SK-N-SH (cell line): ENCODE data around the gene TACC2. TPM values are rescaled to one million over a fixed set of nuclear protein-coding genes. Genes with fewer than 3 reads are reported as not detected.

ENCODE experiments used
- CTCF ChIA-PET: fragments of 300-600, 350-600 bp; formaldehyde crosslinking; extraction: SDS; loops from one replicate; lab custom pipeline; 2021; lab: Yijun Ruan, JAX
- POLR2A ChIA-PET: fragments of 350-600 bp; sonication (Branson Sonifier 250); formaldehyde crosslinking; extraction: SDS; loops from one replicate; lab custom pipeline; 2020; ENCODE audit warnings: antibody characterized with exemption, inconsistent platforms; lab: Yijun Ruan, JAX
- DNase-seq: peaks from one replicate; pipeline ENCODE4 v3.0.0; 2012
- H2AFZ ChIP-seq: fragments of 200-600 bp; sonication (generic); 2 replicates; pipeline ENCODE4 v1.8.1; 2016; ENCODE audit warnings: antibody characterized with exemption, mild to moderate bottlenecking, low read depth
- H3F3A ChIP-seq: fragments of 200-600 bp; sonication (generic); replicated peaks from 2 replicates; pipeline ENCODE3; 2016; ENCODE audit warnings: antibody characterized with exemption, mild to moderate bottlenecking; ENCODE audit not compliant: insufficient read depth
- H3K27ac ChIP-seq, 2 experiments: fragments of 200-500 bp in 1 of 2; fragments of 200-600 bp in 1 of 2; sonication (Bioruptor generic) in 1 of 2; sonication (generic), shearing (Covaris generic) in 1 of 2; 2 replicates each; pipeline versions ENCODE4 v1.5.1 to v1.6.1; 2014 to 2016; ENCODE audit warnings: low read depth in 2 of 2, inconsistent platforms in 1 of 2, low read length in 1 of 2, mild to moderate bottlenecking in 1 of 2, mixed read lengths in 1 of 2
- H3K27me3 ChIP-seq: fragments of 200-600 bp; sonication (generic), shearing (Covaris generic); 2 replicates; pipeline ENCODE4 v1.6.1; 2016; ENCODE audit warnings: mixed run types; ENCODE audit not compliant: insufficient read depth
- H3K36me3 ChIP-seq, 2 experiments: fragments of 200-500 bp in 1 of 2; fragments of 200-600 bp in 1 of 2; sonication (Bioruptor generic) in 1 of 2; sonication (generic) in 1 of 2; replicated peaks in 1 of 2; 2 replicates each; pipeline versions ENCODE3 to v1.5.1; 2014 to 2016; ENCODE audit warnings: low read length in 1 of 2, mild to moderate bottlenecking in 1 of 2; ENCODE audit not compliant: insufficient read depth in 2 of 2, control insufficient read depth in 1 of 2
- H3K4me1 ChIP-seq, 2 experiments: fragments of 200-500 bp in 1 of 2; fragments of 200-600 bp in 1 of 2; sonication (Bioruptor generic) in 1 of 2; sonication (generic), shearing (Covaris generic) in 1 of 2; 2 replicates each; pipeline versions ENCODE4 v1.5.1 to v1.6.1; 2014 to 2016; ENCODE audit warnings: low read depth in 1 of 2, low read length in 1 of 2, mixed run types in 1 of 2; ENCODE audit not compliant: insufficient read depth in 2 of 2, control insufficient read depth in 1 of 2
- H3K4me2 ChIP-seq: fragments of 200-600 bp; sonication (generic), shearing (Covaris generic); 2 replicates; pipeline ENCODE4 v1.6.1; 2017; ENCODE audit warnings: mixed run types
- H3K4me3 ChIP-seq, 2 experiments: fragments of 200-500 bp in 1 of 2; fragments of 200-600 bp in 1 of 2; sonication (Bioruptor generic) in 1 of 2; sonication (generic), shearing (Covaris generic) in 1 of 2; 2 replicates each; pipeline versions ENCODE4 v1.5.1 to v1.8.1; 2014 to 2016; ENCODE audit warnings: low read depth in 2 of 2, inconsistent platforms in 1 of 2, low read length in 1 of 2, mild to moderate bottlenecking in 1 of 2, mixed read lengths in 1 of 2, moderate library complexity in 1 of 2
- H3K79me2 ChIP-seq: fragments of 200-600 bp; sonication (generic); 2 replicates; pipeline ENCODE4 v1.8.1; 2017; ENCODE audit warnings: mild to moderate bottlenecking; ENCODE audit not compliant: insufficient read depth
- H3K9ac ChIP-seq: fragments of 200-600 bp; sonication (generic); 2 replicates; pipeline ENCODE4 v1.6.1; 2017; ENCODE audit warnings: mixed run types
- H3K9me2 ChIP-seq: fragments of 200-600 bp; sonication (generic); 2 replicates; pipeline ENCODE4 v1.6.1; 2017; ENCODE audit warnings: mixed run types
- H3K9me3 ChIP-seq: fragments of 200-600 bp; sonication (generic); 2 replicates; pipeline ENCODE4 v1.6.1; 2017; ENCODE audit warnings: mixed run types, mild to moderate bottlenecking, moderate library complexity
- H4K20me1 ChIP-seq: fragments of 200-600 bp; sonication (generic); 2 replicates; pipeline ENCODE4 v1.6.1; 2017; ENCODE audit warnings: mild to moderate bottlenecking, mixed run types; ENCODE audit not compliant: insufficient read depth
- EP300 ChIP-seq, 2 experiments: IDR thresholded peaks; 2 replicates each; pipeline versions ENCODE4 v1.4.0 to v1.6.1; 2012; ENCODE audit warnings: borderline replicate concordance in 1 of 2, low read depth in 1 of 2, low read length in 1 of 2
- MEF2A ChIP-seq: IDR thresholded peaks from 2 replicates; pipeline ENCODE4 v1.4.0; 2012; ENCODE audit warnings: low read depth, borderline replicate concordance
- MXI1 ChIP-seq: IDR thresholded peaks from 2 replicates; pipeline ENCODE4 v1.6.1; 2012; ENCODE audit warnings: mild to moderate bottlenecking, low read depth, low read length, improper control_type of control experiment
- WGBS: methylation state at CpG from one replicate; pipeline ENCODE4 v1.1.6; 2017; ENCODE audit warnings: low lambda C conversion rate; 5-methylcytosine and 5-hydroxymethylcytosine counted together
- polyA plus RNA-seq, 3 experiments: library from polyadenylated mRNA; depleted of rRNA; stranded (reverse); fragments of >200 nt; gene quantifications; 2 replicates each; pipeline ENCODE4 v1.2.3, GENCODE V29; 2012
- TF ChIP-seq, protein P1 (sequence below): IDR thresholded peaks from 2 replicates; pipeline ENCODE4 v1.6.1; 2012; ENCODE audit warnings: mild to moderate bottlenecking, low read depth, low read length, moderate library complexity
- TF ChIP-seq, protein P2 (sequence below): IDR thresholded peaks from 2 replicates; pipeline ENCODE4 v1.4.0; 2012; ENCODE audit warnings: low read depth
- TF ChIP-seq, protein P3 (sequence below): IDR thresholded peaks from 2 replicates; pipeline ENCODE4 v1.4.0; 2012; ENCODE audit warnings: low read depth, borderline replicate concordance

Gene TACC2
- polyA plus RNA-seq, 1 of the 3 experiments (the other 2 are of a cell fraction), result 8.8 TPM

DNA sequence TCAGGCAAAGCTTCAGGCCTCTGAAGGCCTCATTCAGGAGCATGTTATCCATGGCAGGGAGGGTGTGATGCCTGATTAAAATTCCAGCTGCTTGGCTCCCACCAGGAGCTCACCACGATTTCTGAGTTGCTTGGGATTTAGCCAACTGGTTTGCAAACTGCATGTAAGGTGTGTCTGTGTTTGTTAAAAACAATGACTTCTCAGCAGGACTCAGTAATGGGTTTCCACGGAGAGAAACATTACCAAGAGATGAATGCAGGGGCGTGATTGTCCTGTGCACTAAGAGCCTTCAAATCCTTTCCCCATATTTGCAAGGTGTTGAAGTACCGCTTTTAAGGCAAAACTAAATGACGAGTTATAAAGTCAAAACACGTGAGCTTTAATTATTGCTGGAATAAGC is 193.3 kb downstream of the TACC2 start:
- H3K9me2 ChIP-seq, result no peaks in the 10 kb centered on the region
- CTCF ChIA-PET, result interaction anchor here (0.6 to 1.7 kb wide), 2 partner anchors 383 to 957 kb away, joined by 3 read pairs; no protein-coding TSS in a partner anchor
- WGBS, result 89% methylated on average over 6 of the region's 6 CpGs
- H3K4me3 ChIP-seq, result no peak overlapping the region
- no peaks in the 10 kb centered on the region for H3K27me3 ChIP-seq
- H3K36me3 ChIP-seq, result no peaks in the 10 kb centered on the region
- TF ChIP-seq MEF2A, result no peak
- TF ChIP-seq, protein P1, sequence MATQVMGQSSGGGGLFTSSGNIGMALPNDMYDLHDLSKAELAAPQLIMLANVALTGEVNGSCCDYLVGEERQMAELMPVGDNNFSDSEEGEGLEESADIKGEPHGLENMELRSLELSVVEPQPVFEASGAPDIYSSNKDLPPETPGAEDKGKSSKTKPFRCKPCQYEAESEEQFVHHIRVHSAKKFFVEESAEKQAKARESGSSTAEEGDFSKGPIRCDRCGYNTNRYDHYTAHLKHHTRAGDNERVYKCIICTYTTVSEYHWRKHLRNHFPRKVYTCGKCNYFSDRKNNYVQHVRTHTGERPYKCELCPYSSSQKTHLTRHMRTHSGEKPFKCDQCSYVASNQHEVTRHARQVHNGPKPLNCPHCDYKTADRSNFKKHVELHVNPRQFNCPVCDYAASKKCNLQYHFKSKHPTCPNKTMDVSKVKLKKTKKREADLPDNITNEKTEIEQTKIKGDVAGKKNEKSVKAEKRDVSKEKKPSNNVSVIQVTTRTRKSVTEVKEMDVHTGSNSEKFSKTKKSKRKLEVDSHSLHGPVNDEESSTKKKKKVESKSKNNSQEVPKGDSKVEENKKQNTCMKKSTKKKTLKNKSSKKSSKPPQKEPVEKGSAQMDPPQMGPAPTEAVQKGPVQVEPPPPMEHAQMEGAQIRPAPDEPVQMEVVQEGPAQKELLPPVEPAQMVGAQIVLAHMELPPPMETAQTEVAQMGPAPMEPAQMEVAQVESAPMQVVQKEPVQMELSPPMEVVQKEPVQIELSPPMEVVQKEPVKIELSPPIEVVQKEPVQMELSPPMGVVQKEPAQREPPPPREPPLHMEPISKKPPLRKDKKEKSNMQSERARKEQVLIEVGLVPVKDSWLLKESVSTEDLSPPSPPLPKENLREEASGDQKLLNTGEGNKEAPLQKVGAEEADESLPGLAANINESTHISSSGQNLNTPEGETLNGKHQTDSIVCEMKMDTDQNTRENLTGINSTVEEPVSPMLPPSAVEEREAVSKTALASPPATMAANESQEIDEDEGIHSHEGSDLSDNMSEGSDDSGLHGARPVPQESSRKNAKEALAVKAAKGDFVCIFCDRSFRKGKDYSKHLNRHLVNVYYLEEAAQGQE, result no peak
- TF ChIP-seq, protein P2, sequence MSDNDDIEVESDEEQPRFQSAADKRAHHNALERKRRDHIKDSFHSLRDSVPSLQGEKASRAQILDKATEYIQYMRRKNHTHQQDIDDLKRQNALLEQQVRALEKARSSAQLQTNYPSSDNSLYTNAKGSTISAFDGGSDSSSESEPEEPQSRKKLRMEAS, result no peak
- peaks cover 3 to 11% of the 10 kb centered on the region in 2 experiments; a peak in 2 of 4 replicates for H3K4me1 ChIP-seq
- no peak overlapping the region for H2AFZ ChIP-seq
- 0 out of 4 replicates have a peak overlapping the region, but pooled peaks of 1 of the 2 experiments have one; percentile 12 for H3K27ac ChIP-seq
- POLR2A ChIA-PET, result interaction anchor here (1.1 kb wide), 1 partner anchor 19 kb away, joined by 3 read pairs; no protein-coding TSS in a partner anchor
- no peaks in the 10 kb centered on the region for H3F3A ChIP-seq
- no peaks in the 10 kb centered on the region for H3K9me3 ChIP-seq
- DNase-seq, result no peak
- no peaks in the 10 kb centered on the region for H4K20me1 ChIP-seq
- H3K9ac ChIP-seq, result no peak overlapping the region
- H3K4me2 ChIP-seq, result peak overlapping the region; percentile 36; the same call in 1 of the 2 replicates
- H3K79me2 ChIP-seq, result peaks cover 5% of the 10 kb centered on the region

DNA sequence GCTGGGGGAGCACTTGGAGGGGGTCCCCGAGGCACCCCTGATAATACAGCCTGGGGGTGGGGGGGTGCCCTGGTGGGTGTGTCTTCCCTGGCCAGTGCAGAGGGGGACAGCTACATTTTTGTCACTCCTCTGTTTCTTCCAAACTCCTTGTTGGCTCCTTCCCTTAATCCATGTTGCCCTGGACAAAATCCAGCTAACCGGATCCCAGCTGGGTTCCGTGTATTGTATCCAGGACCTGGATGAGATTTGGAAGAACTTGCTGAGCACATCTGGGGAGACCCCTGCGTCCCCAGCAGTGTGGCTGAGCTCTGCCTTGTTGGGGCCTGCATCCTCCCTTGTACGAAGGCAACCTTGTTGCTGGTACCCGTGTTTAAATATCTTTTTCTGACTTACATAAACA is 195.3 kb downstream of the TACC2 start:
- H3K79me2 ChIP-seq, result peaks cover 5% of the 10 kb centered on the region
- 98% methylated on average over 5 of the region's 6 CpGs for WGBS
- no peak overlapping the region for H3K4me2 ChIP-seq
- H3K27ac ChIP-seq, result no peak overlapping the region
- H3K36me3 ChIP-seq, result no peaks in the 10 kb centered on the region
- ChIA-PET POLR2A (no interaction called here), CTCF (interaction anchor here (1.0 to 1.2 kb wide), 2 partner anchors 84 to 251 kb away, joined by 3 to 4 read pairs; no protein-coding TSS in a partner anchor)
- H3K4me3 ChIP-seq, result no peak overlapping the region
- H2AFZ ChIP-seq, result no peak overlapping the region
- no peaks in the 10 kb centered on the region for H3K9me2 ChIP-seq
- no peaks in the 10 kb centered on the region for H3F3A ChIP-seq
- H4K20me1 ChIP-seq, result no peaks in the 10 kb centered on the region
- DNase-seq, result no peak
- TF ChIP-seq EP300 (IDR thresholded peaks at IDR 0.05; ENCODE audit: borderline replicate concordance in 1 of 2, low read depth in 1 of 2, low read length in 1 of 2) (no peak), MXI1 (no peak)
- TF ChIP-seq, protein P3, sequence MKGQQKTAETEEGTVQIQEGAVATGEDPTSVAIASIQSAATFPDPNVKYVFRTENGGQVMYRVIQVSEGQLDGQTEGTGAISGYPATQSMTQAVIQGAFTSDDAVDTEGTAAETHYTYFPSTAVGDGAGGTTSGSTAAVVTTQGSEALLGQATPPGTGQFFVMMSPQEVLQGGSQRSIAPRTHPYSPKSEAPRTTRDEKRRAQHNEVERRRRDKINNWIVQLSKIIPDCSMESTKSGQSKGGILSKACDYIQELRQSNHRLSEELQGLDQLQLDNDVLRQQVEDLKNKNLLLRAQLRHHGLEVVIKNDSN, result no peak
- H3K4me1 ChIP-seq, result peaks cover 3 to 11% of the 10 kb centered on the region in 2 experiments; a peak in 2 of 4 replicates
- H3K27me3 ChIP-seq, result no peaks in the 10 kb centered on the region
- no peaks in the 10 kb centered on the region for H3K9me3 ChIP-seq
- H3K9ac ChIP-seq, result no peak overlapping the region
